ENCODE measurements around the gene XYLT1.

Gene XYLT1

GRCh38 chr16:17459903-17460521 is 10.7 kb downstream of the XYLT1 start:
- no peak for TF ChIP-seq CTCF (conservative IDR thresholded peaks at IDR 0.05; ENCODE audit: low read length)
- no peak overlapping the region for H3K4me3 ChIP-seq (ENCODE audit: low read length)
- DNase-seq (ENCODE audit: low read depth), result no peak

- no peak overlapping the region for H3K4me3 ChIP-seq (ENCODE audit: low read length)
- no peak for DNase-seq (ENCODE audit: low read depth)
- TF ChIP-seq CTCF (conservative IDR thresholded peaks at IDR 0.05; ENCODE audit: low read length), result no peak
Measured at GRCh38 chr16:17457997-17458396, 12.8 kb downstream of the XYLT1 start.

- no peak for DNase-seq (ENCODE audit: low read depth)
- no peak overlapping the region for H3K4me3 ChIP-seq (ENCODE audit: low read length)
- TF ChIP-seq CTCF (conservative IDR thresholded peaks at IDR 0.05; ENCODE audit: low read length), result no peak
Measured at GRCh38 chr16:17457513-17457912, 13.2 kb downstream of the XYLT1 start.

GRCh38 chr16:17454162-17454730 is 16.5 kb downstream of the XYLT1 start:
- no peak for TF ChIP-seq CTCF (conservative IDR thresholded peaks at IDR 0.05; ENCODE audit: low read length)
- H3K4me3 ChIP-seq (ENCODE audit: low read length), result no peak overlapping the region
- DNase-seq (ENCODE audit: low read depth), result no peak

- no peak overlapping the region for H3K4me3 ChIP-seq (ENCODE audit: low read length)
- no peak for TF ChIP-seq CTCF (conservative IDR thresholded peaks at IDR 0.05; ENCODE audit: low read length)
- no peak for DNase-seq (ENCODE audit: low read depth)
Measured at GRCh38 chr16:17453364-17454038, 17.3 kb downstream of the XYLT1 start.

- no peak for TF ChIP-seq CTCF (conservative IDR thresholded peaks at IDR 0.05; ENCODE audit: low read length)
- no peak overlapping the region for H3K4me3 ChIP-seq (ENCODE audit: low read length)
- DNase-seq (ENCODE audit: low read depth), result peak; percentile 77
Measured at GRCh38 chr16:17452922-17453321, 17.8 kb downstream of the XYLT1 start.

GRCh38 chr16:17451843-17452242 is 18.9 kb downstream of the XYLT1 start:
- DNase-seq (ENCODE audit: low read depth), result no peak
- H3K4me3 ChIP-seq (ENCODE audit: low read length), result no peak overlapping the region
- no peak for TF ChIP-seq CTCF (conservative IDR thresholded peaks at IDR 0.05; ENCODE audit: low read length)
